OCI-LY7 (cell line): ENCODE results near the gene TMEM214. TPM values are rescaled to one million over a fixed set of nuclear protein-coding genes. Genes with fewer than 3 reads are reported as not detected.
A peak's percentile ranks its signal among the peaks of the same experiment; 100 is the strongest.

ENCODE experiments used
- BruUV-seq: library from RNA; stranded (reverse); fragments of 400-500 nt; replicated peaks from 2 replicates; lab custom pipeline; 2021; lab: Mats Ljungman, UMichigan
- CTCF ChIA-PET: fragments of 300-600 bp; sonication (Branson Sonifier 250); formaldehyde crosslinking; loops from one replicate; lab custom pipeline; 2022; ENCODE audit warnings: antibody characterized with exemption; ENCODE audit not compliant: unreplicated experiment; lab: Charles Lee
- POLR2A ChIA-PET: fragments of 300-600 bp; sonication (Branson Sonifier 250); formaldehyde crosslinking; loops from one replicate; lab custom pipeline; 2022; ENCODE audit warnings: antibody characterized with exemption; lab: Charles Lee
- DNase-seq: peaks from one replicate; pipeline ENCODE4 v3.0.0-alpha.2; 2015; ENCODE audit warnings: low spot score
- H2AFZ ChIP-seq: fragments of 200-600 bp; sonication (generic), shearing (Covaris generic); 2 replicates; pipeline ENCODE4 v1.6.1; 2014; ENCODE audit warnings: mild to moderate bottlenecking, antibody characterized with exemption, low read length, moderate library complexity
- H3K27ac ChIP-seq: fragments of 200-600 bp; sonication (generic); 2 replicates; pipeline ENCODE4 v1.5.1; 2014; ENCODE audit warnings: mixed run types, low read depth, mild to moderate bottlenecking, moderate library complexity, low read length, inconsistent platforms; ENCODE audit not compliant: poor library complexity, severe bottlenecking
- H3K36me3 ChIP-seq: fragments of 200-600 bp; sonication (generic); 2 replicates; pipeline ENCODE4 v1.6.1; 2014; ENCODE audit warnings: mild to moderate bottlenecking, antibody characterized with exemption, low read length, moderate library complexity, mixed read lengths; ENCODE audit not compliant: insufficient read depth
- H3K4me1 ChIP-seq: fragments of 200-600 bp; sonication (generic); 2 replicates; pipeline ENCODE4 v1.5.1; 2014; ENCODE audit warnings: mild to moderate bottlenecking, low read length; ENCODE audit not compliant: insufficient read depth, poor library complexity, severe bottlenecking
- H3K4me2 ChIP-seq: fragments of 200-600 bp; sonication (generic); 2 replicates; pipeline ENCODE4 v1.6.1; 2014; ENCODE audit warnings: mild to moderate bottlenecking, low read length
- H3K4me3 ChIP-seq: fragments of 200-600 bp; sonication (generic); 2 replicates; pipeline ENCODE4 v1.5.1; 2014; ENCODE audit warnings: mild to moderate bottlenecking, low read depth, low read length; ENCODE audit not compliant: poor library complexity, severe bottlenecking
- H3K79me2 ChIP-seq: fragments of 200-600 bp; sonication (generic); 2 replicates; pipeline ENCODE4 v1.6.1; 2016; ENCODE audit warnings: low read depth, mild to moderate bottlenecking, low read length, moderate library complexity, mixed read lengths; ENCODE audit not compliant: insufficient read depth
- H3K9me2 ChIP-seq: fragments of 200-600 bp; sonication (generic); 2 replicates; pipeline ENCODE4 v1.6.1; 2016; ENCODE audit warnings: mild to moderate bottlenecking, low read length, mixed read lengths; ENCODE audit not compliant: insufficient read depth
- H3K9me3 ChIP-seq: fragments of 200-600 bp; sonication (generic); 2 replicates; pipeline ENCODE4 v1.6.1; 2014; ENCODE audit warnings: mild to moderate bottlenecking, mixed run types, low read length, mixed read lengths
- H4K20me1 ChIP-seq: fragments of 200-600 bp; sonication (generic); 2 replicates; pipeline ENCODE4 v1.6.1; 2014; ENCODE audit warnings: mild to moderate bottlenecking, antibody characterized with exemption, low read length, moderate library complexity, mixed read lengths; ENCODE audit not compliant: insufficient read depth
- CTCF ChIP-seq: fragments of 200-600 bp; sonication (generic); conservative IDR thresholded peaks from 2 replicates; pipeline ENCODE4 v1.5.1; 2014; ENCODE audit warnings: mild to moderate bottlenecking, antibody characterized with exemption, low read length, moderate library complexity, mixed read lengths
- EZH2phosphoT487 ChIP-seq: fragments of 200-600 bp; sonication (generic); IDR thresholded peaks from 2 replicates; pipeline ENCODE4 v1.6.1; 2018; ENCODE audit warnings: low read depth, borderline replicate concordance, mild to moderate bottlenecking, mixed run types, antibody characterized with exemption, low read length, moderate library complexity, mixed read lengths
- intact Hi-C: fragments of 100-400 bp; cut with micrococcal nuclease; formaldehyde crosslinking; loops from one replicate; pipeline ENCODE4 v1.10.0; 2022; ENCODE audit not compliant: unreplicated experiment
- total RNA-seq, 2 experiments: library from RNA; depleted of rRNA in 1 of 2; stranded (reverse); fragments of >200 nt in 1 of 2; shearing (Covaris generic) in 1 of 2; gene quantifications; 2 replicates each; pipeline ENCODE4 v1.2.3, GENCODE V29; 2014 to 2022

The TMEM214 gene
- total RNA-seq, 2 experiments from 2014 or later, result 32.0 to 78.6 TPM

- DNase-seq, result no peak
- Histone ChIP-seq H3K9me2 (no peaks in the 10 kb centered on the region), H4K20me1 (no peaks in the 10 kb centered on the region), H3K4me3 (peak overlapping the region; percentile 73), H3K4me2 (peak overlapping the region; percentile 99), H2AFZ (no peak overlapping the region), H3K36me3 (no peaks in the 10 kb centered on the region), H3K79me2 (no peaks in the 10 kb centered on the region), H3K9me3 (no peaks in the 10 kb centered on the region), H3K4me1 (peaks cover 35% of the 10 kb centered on the region), H3K27ac (no peak overlapping the region)
- intact Hi-C loops, result no loop called here
- no peak for TF ChIP-seq EZH2phosphoT487
- no peak for TF ChIP-seq CTCF
- POLR2A ChIA-PET, result no interaction called here
- CTCF ChIA-PET, result interaction anchor here (0.6 to 0.8 kb wide), 2 partner anchors 212 to 214 kb away, joined by 3 read pairs; no protein-coding TSS in a partner anchor
- no TSS peak for BruUV-seq
Observed at GRCh38 chr2:27089111-27089954, 56.6 kb downstream of the TMEM214 start.

Other genes starting within 250 kb of the TMEM214 start
- gene CENPA, start 246.9 kb upstream of the TMEM214 start, total RNA-seq (2014; rRNA removed; shearing (Covaris generic)), result 27.8 and 48.2 TPM in 2 replicates
- 63.6 and 67.9 TPM in 2 replicates for gene CENPA, start 246.9 kb upstream of the TMEM214 start, total RNA-seq (2022)
- gene DPYSL5, start 184.8 kb upstream of the TMEM214 start, total RNA-seq (2014; rRNA removed; shearing (Covaris generic)), result not detected in 2 replicates
- not detected in 2 replicates for gene DPYSL5, start 184.8 kb upstream of the TMEM214 start, total RNA-seq (2022)
- gene MAPRE3, start 62.3 kb upstream of the TMEM214 start, total RNA-seq (2014; rRNA removed; shearing (Covaris generic)), result not detected in 2 replicates
- gene MAPRE3, start 62.3 kb upstream of the TMEM214 start, total RNA-seq (2022), result not detected in 2 replicates
- gene AGBL5, start 18.7 kb downstream of the TMEM214 start, total RNA-seq (2014; rRNA removed; shearing (Covaris generic)), result 34.3 and 37.4 TPM in 2 replicates
- 42.0 and 51.8 TPM in 2 replicates for gene AGBL5, start 18.7 kb downstream of the TMEM214 start, total RNA-seq (2022)
- gene OST4, start 38.7 kb downstream of the TMEM214 start, total RNA-seq (2014; rRNA removed; shearing (Covaris generic)), result 147 and 214 TPM in 2 replicates
- 253 and 267 TPM in 2 replicates for gene OST4, start 38.7 kb downstream of the TMEM214 start, total RNA-seq (2022)
- 2.7 and 3.2 TPM in 2 replicates for gene EMILIN1, start 45.6 kb downstream of the TMEM214 start, total RNA-seq (2014; rRNA removed; shearing (Covaris generic))
- gene EMILIN1, start 45.6 kb downstream of the TMEM214 start, total RNA-seq (2022), result 1.6 and 2.2 TPM in 2 replicates
- 9.7 and 14.0 TPM in 2 replicates for gene KHK, start 53.8 kb downstream of the TMEM214 start, total RNA-seq (2014; rRNA removed; shearing (Covaris generic))
- gene KHK, start 53.8 kb downstream of the TMEM214 start, total RNA-seq (2022), result 17.9 and 19.7 TPM in 2 replicates
- gene CGREF1, start 86.2 kb downstream of the TMEM214 start, total RNA-seq (2014; rRNA removed; shearing (Covaris generic)), result not detected in 2 replicates
- gene CGREF1, start 86.2 kb downstream of the TMEM214 start, total RNA-seq (2022), result not detected in 2 replicates
- gene ABHD1, start 90.8 kb downstream of the TMEM214 start, total RNA-seq (2014; rRNA removed; shearing (Covaris generic)), result not detected in 2 replicates
- gene ABHD1, start 90.8 kb downstream of the TMEM214 start, total RNA-seq (2022), result not detected in 2 replicates
- gene PREB, start 101.7 kb downstream of the TMEM214 start, total RNA-seq (2014; rRNA removed; shearing (Covaris generic)), result 113 and 116 TPM in 2 replicates
- gene PREB, start 101.7 kb downstream of the TMEM214 start, total RNA-seq (2022), result 96.8 and 106 TPM in 2 replicates
- gene PRR30, start 106.4 kb downstream of the TMEM214 start, total RNA-seq (2014; rRNA removed; shearing (Covaris generic)), result not detected in 2 replicates
- gene PRR30, start 106.4 kb downstream of the TMEM214 start, total RNA-seq (2022), result not detected in 2 replicates
- gene TCF23, start 116.0 kb downstream of the TMEM214 start, total RNA-seq (2014; rRNA removed; shearing (Covaris generic)), result not detected in 2 replicates
- 0.25 TPM in 1 of 2 replicates, not detected in the other for gene TCF23, start 116.0 kb downstream of the TMEM214 start, total RNA-seq (2022)
- 75.4 and 93.3 TPM in 2 replicates for gene ATRAID, start 179.1 kb downstream of the TMEM214 start, total RNA-seq (2014; rRNA removed; shearing (Covaris generic))
- gene ATRAID, start 179.1 kb downstream of the TMEM214 start, total RNA-seq (2022), result 92.7 and 92.8 TPM in 2 replicates
- gene SLC5A6, start 179.3 kb downstream of the TMEM214 start, total RNA-seq (2014; rRNA removed; shearing (Covaris generic)), result 50.1 and 55.5 TPM in 2 replicates
- gene SLC5A6, start 179.3 kb downstream of the TMEM214 start, total RNA-seq (2022), result 47.9 and 60.1 TPM in 2 replicates
- 118 and 132 TPM in 2 replicates for gene CAD, start 184.4 kb downstream of the TMEM214 start, total RNA-seq (2014; rRNA removed; shearing (Covaris generic))
- gene CAD, start 184.4 kb downstream of the TMEM214 start, total RNA-seq (2022), result 166 and 173 TPM in 2 replicates
- 14.0 and 23.3 TPM in 2 replicates for gene SLC30A3, start 230.1 kb downstream of the TMEM214 start, total RNA-seq (2014; rRNA removed; shearing (Covaris generic))
- 61.0 and 71.6 TPM in 2 replicates for gene SLC30A3, start 230.1 kb downstream of the TMEM214 start, total RNA-seq (2022)
- 2.7 and 4.7 TPM in 2 replicates for gene DNAJC5G, start 242.5 kb downstream of the TMEM214 start, total RNA-seq (2014; rRNA removed; shearing (Covaris generic))
- 18.1 and 18.2 TPM in 2 replicates for gene DNAJC5G, start 242.5 kb downstream of the TMEM214 start, total RNA-seq (2022)
- gene TRIM54, start 249.5 kb downstream of the TMEM214 start, total RNA-seq (2014; rRNA removed; shearing (Covaris generic)), result 2.1 and 6.4 TPM in 2 replicates
- gene TRIM54, start 249.5 kb downstream of the TMEM214 start, total RNA-seq (2022), result 13.6 and 18.8 TPM in 2 replicates